KMS-11 (cell line): ENCODE results near the gene GRK3.

Experiments used
- H2AFZ ChIP-seq: fragments of 200-600 bp; sonication (generic); 2 replicates; pipeline ENCODE4 v1.6.1; 2016; ENCODE audit warnings: antibody characterized with exemption, mixed run types, low read depth
- H3K27ac ChIP-seq: fragments of 200-600 bp; sonication (generic); 2 replicates; pipeline ENCODE4 v1.6.1; 2016; ENCODE audit warnings: mild to moderate bottlenecking, mixed run types
- H3K27me3 ChIP-seq: fragments of 200-600 bp; sonication (generic); 2 replicates; pipeline ENCODE4 v1.6.1; 2017; ENCODE audit warnings: mild to moderate bottlenecking, low read depth, mixed run types, moderate library complexity; ENCODE audit not compliant: insufficient read depth
- H3K36me3 ChIP-seq: fragments of 200-600 bp; sonication (generic); 2 replicates; pipeline ENCODE4 v1.6.1; 2017; ENCODE audit warnings: mild to moderate bottlenecking, mixed run types; ENCODE audit not compliant: insufficient read depth
- H3K4me1 ChIP-seq: fragments of 200-600 bp; sonication (generic); 2 replicates; pipeline ENCODE4 v1.6.1; 2016; ENCODE audit warnings: mild to moderate bottlenecking, low read depth, mixed run types; ENCODE audit not compliant: poor library complexity, severe bottlenecking
- H3K4me2 ChIP-seq: fragments of 200-600 bp; sonication (generic); 2 replicates; pipeline ENCODE4 v1.7.0; 2016; ENCODE audit warnings: mild to moderate bottlenecking, mixed run types
- H3K4me3 ChIP-seq: fragments of 200-600 bp; sonication (generic); IDR thresholded peaks from 2 replicates; pipeline ENCODE4 v1.6.1; 2017; ENCODE audit warnings: low read depth, low read length, mixed read lengths; ENCODE audit not compliant: insufficient read depth
- H3K79me2 ChIP-seq: fragments of 200-600 bp; sonication (generic); 2 replicates; pipeline ENCODE4 v1.6.1; 2016; ENCODE audit warnings: low read depth, mixed run types; ENCODE audit not compliant: insufficient read depth
- H3K9ac ChIP-seq: fragments of 200-600 bp; sonication (generic); 2 replicates; pipeline ENCODE4 v1.6.1; 2016; ENCODE audit warnings: mild to moderate bottlenecking, mixed run types
- H4K20me1 ChIP-seq: fragments of 200-600 bp; sonication (generic); 2 replicates; pipeline ENCODE4 v1.6.1; 2016; ENCODE audit warnings: mild to moderate bottlenecking, mixed run types; ENCODE audit not compliant: insufficient read depth
- TF ChIP-seq, protein P1 (sequence below): fragments of 200-600 bp; sonication (generic); conservative IDR thresholded peaks from 2 replicates; pipeline ENCODE4 v1.6.1; 2017; ENCODE audit warnings: low read depth, mild to moderate bottlenecking, antibody characterized with exemption, low read length, moderate library complexity, mixed read lengths

GRK3 gene

DNA sequence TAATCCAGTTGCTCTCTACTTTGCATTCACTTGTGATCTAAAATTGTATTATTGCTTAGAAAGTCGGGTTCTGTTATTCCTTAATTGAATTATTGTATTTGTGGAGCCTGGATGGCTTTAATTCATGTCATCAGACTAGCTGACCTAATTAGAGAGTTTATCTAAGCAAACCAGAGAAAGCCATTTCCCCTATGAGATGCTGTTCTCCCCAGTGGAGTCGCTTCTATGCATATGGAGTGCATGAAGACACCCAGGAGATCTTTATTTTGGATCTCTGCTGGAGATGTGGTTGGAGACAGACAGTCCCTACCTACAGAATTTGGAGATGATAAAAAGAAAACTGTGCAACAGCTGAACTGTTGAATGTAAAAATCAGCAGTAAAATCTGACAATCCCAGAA, 132.3 kb downstream of the GRK3 start:
- H3K36me3 ChIP-seq: no peaks in the 10 kb centered on the region
- TF ChIP-seq, protein P1, sequence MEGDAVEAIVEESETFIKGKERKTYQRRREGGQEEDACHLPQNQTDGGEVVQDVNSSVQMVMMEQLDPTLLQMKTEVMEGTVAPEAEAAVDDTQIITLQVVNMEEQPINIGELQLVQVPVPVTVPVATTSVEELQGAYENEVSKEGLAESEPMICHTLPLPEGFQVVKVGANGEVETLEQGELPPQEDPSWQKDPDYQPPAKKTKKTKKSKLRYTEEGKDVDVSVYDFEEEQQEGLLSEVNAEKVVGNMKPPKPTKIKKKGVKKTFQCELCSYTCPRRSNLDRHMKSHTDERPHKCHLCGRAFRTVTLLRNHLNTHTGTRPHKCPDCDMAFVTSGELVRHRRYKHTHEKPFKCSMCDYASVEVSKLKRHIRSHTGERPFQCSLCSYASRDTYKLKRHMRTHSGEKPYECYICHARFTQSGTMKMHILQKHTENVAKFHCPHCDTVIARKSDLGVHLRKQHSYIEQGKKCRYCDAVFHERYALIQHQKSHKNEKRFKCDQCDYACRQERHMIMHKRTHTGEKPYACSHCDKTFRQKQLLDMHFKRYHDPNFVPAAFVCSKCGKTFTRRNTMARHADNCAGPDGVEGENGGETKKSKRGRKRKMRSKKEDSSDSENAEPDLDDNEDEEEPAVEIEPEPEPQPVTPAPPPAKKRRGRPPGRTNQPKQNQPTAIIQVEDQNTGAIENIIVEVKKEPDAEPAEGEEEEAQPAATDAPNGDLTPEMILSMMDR: no peak
- no peaks in the 10 kb centered on the region for H3K4me1 ChIP-seq
- no peaks in the 10 kb centered on the region for H3K27me3 ChIP-seq
- H3K4me2 ChIP-seq: no peak overlapping the region
- no peaks in the 10 kb centered on the region for H3K79me2 ChIP-seq
- H4K20me1 ChIP-seq: no peaks in the 10 kb centered on the region
- H3K4me3 ChIP-seq: no peak overlapping the region
- H3K9ac ChIP-seq: no peak overlapping the region
- H2AFZ ChIP-seq: no peak overlapping the region
- no peak overlapping the region for H3K27ac ChIP-seq

DNA sequence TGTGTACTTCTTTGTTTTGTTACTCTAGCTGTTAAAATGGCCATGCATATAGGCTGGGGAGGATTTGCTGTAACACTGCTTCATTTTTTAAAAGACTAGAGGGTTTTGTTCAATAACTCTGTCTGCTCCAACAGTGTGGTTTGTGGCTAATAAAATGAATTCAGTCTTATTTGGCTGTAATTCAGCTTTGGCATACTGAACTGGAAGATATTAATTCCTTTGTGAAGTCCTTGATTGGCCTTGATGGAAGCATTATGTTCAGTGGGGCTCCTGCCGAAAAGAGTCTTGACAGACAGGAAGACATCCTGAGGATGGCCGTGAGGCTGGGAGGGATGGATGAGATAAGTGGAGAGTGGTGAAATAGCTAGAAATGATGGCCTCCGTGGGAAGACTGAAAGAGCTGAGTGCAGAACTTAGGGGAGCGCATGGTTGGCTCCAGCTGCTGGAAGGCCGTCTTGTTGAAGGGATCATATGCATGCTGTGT, 132.7 kb downstream of the GRK3 start:
- H2AFZ ChIP-seq: no peak overlapping the region
- no peak overlapping the region for H3K27ac ChIP-seq
- no peaks in the 10 kb centered on the region for H3K36me3 ChIP-seq
- H3K4me1 ChIP-seq: no peaks in the 10 kb centered on the region
- TF ChIP-seq, protein P1: no peak
- no peaks in the 10 kb centered on the region for H3K79me2 ChIP-seq
- H4K20me1 ChIP-seq: no peaks in the 10 kb centered on the region
- H3K9ac ChIP-seq: no peak overlapping the region
- no peak overlapping the region for H3K4me2 ChIP-seq
- H3K27me3 ChIP-seq: no peaks in the 10 kb centered on the region
- H3K4me3 ChIP-seq: no peak overlapping the region

DNA sequence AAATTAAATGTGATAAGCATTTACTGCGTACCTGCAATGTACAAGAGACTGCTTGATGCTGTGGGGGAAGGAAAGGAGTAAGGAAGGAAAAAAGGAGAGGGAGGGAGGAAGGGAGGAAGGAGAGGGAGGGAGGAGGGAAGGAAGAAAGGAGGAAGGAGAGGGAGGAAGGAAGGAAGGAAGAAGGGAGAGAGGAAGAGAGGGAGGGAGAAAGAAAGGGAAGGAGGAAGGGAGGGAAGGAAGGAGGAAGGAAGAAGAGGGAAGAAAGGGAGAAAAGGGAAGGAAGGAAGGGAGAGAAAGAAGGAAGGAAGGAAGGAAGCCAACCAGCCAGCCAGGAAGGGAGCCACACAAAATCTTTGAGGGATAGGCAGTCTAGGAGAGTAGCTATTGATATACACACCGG, 133.5 kb downstream of the GRK3 start:
- no peak overlapping the region for H2AFZ ChIP-seq
- no peak overlapping the region for H3K4me3 ChIP-seq
- H3K36me3 ChIP-seq: no peaks in the 10 kb centered on the region
- H3K4me1 ChIP-seq: no peaks in the 10 kb centered on the region
- no peak overlapping the region for H3K4me2 ChIP-seq
- no peak overlapping the region for H3K9ac ChIP-seq
- H3K27ac ChIP-seq: no peak overlapping the region
- no peaks in the 10 kb centered on the region for H3K27me3 ChIP-seq
- H3K79me2 ChIP-seq: no peaks in the 10 kb centered on the region
- no peaks in the 10 kb centered on the region for H4K20me1 ChIP-seq
- TF ChIP-seq, protein P1: no peak

DNA sequence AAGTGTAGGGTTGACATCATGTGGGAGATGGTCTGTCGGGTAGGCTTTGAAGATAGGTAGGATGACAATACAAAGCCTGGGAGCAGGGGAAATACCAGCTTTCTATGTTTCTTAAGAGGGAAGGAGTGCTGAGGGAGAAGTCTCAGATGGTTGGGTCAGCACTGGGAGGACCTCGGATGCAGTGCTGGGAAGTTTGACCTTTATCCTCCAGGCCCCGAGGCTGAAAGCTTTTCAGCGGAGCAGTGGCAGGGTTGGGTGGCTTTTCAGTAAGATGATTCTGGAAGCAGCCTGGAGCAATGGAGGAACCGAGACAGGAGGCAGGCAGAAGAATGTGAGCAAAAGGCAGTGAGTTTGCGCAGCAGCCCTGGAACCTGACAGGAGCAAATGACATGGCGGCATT, 134.0 kb downstream of the GRK3 start:
- TF ChIP-seq, protein P1: no peak
- Histone ChIP-seq H3K4me2 (no peak overlapping the region), H4K20me1 (no peaks in the 10 kb centered on the region), H3K27ac (no peak overlapping the region), H2AFZ (no peak overlapping the region), H3K79me2 (no peaks in the 10 kb centered on the region), H3K4me3 (no peak overlapping the region), H3K27me3 (no peaks in the 10 kb centered on the region), H3K36me3 (no peaks in the 10 kb centered on the region), H3K4me1 (no peaks in the 10 kb centered on the region), H3K9ac (no peak overlapping the region)

DNA sequence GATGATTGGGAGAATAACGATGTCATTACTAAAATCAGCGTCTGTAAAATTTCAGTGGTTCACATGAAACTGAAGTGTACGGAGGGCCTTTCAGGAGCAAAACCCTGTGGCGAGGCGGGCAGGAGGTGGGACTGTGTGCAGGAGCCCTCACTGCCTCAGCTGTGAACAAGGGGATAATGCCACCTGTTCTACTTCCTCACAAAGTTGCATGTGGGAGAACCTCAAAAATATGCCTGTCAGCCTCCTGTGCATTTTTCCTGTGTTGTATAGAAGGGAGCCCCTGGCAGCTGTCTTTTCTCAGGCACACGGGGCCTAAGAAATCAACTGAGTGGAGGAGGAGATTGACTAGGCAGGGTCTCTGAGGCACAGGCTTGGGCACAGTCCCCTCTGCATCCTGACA, 134.5 kb downstream of the GRK3 start:
- H3K36me3 ChIP-seq: no peaks in the 10 kb centered on the region
- no peaks in the 10 kb centered on the region for H3K27me3 ChIP-seq
- no peaks in the 10 kb centered on the region for H3K79me2 ChIP-seq
- no peak overlapping the region for H3K27ac ChIP-seq
- H2AFZ ChIP-seq: no peak overlapping the region
- no peaks in the 10 kb centered on the region for H3K4me1 ChIP-seq
- TF ChIP-seq, protein P1: no peak
- H3K4me3 ChIP-seq: no peak overlapping the region
- no peak overlapping the region for H3K4me2 ChIP-seq
- no peak overlapping the region for H3K9ac ChIP-seq
- H4K20me1 ChIP-seq: no peaks in the 10 kb centered on the region
